Loucy (cell line): Measurements from ENCODE around the gene EPHA2.

Source experiments
- CTCF ChIP-seq: fragments of 200-600 bp; sonication (generic); conservative IDR thresholded peaks from 2 replicates; pipeline ENCODE4 v1.5.1; 2014; ENCODE audit warnings: mild to moderate bottlenecking, antibody characterized with exemption, low read length
- EZH2phosphoT487 ChIP-seq: fragments of 200-600 bp; IDR thresholded peaks from 2 replicates; pipeline ENCODE4 v1.6.1; 2018; ENCODE audit warnings: antibody characterized with exemption, mild to moderate bottlenecking, moderate library complexity, borderline replicate concordance

GRCh38 chr1:16183179-16183578 is 27.3 kb upstream of the EPHA2 start:
- TF ChIP-seq CTCF (no peak), EZH2phosphoT487 (no peak)
